Amniotic stem cell (primary cell): Measurements from ENCODE around the gene DPT.

Source experiments
- DNase-seq: peaks from one replicate; lab custom pipeline; 2025; lab: John Stamatoyannopoulos, UW

DPT gene

DNA sequence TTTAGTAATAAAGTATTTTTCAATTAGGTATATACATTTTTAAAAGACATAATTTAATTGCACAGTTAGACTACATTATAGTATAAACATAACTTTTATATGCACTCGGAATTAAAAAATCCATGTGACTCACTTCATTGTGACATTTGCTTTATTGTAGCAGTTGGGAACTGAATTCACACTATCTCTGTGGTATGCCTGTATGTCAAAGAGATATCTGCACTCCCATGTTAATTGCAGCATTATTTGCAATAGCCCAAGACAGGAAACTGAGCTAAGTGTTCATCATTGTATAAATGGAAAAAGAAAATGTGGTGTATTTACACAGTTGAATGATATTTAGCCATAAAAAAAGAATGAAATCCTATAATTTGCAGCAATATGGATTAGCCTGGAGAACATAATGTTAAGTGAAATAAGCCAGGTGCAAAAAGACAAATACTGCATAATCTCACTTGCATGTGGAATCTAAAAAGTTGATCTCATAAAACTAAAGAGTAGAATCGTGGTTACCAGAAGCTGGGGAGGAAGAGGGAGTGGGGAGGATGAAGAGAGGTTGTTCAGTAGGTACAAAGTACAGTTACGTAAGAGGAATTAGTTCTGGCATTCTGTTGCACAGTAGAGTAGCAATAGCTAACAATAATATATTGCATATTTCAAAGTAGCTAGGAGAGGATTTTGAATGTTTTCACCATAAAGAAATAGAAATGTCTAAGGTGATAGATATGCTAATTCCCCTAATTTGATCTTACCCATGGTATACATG, 64.8 kb downstream of the DPT start:
- no peak for DNase-seq

DNA sequence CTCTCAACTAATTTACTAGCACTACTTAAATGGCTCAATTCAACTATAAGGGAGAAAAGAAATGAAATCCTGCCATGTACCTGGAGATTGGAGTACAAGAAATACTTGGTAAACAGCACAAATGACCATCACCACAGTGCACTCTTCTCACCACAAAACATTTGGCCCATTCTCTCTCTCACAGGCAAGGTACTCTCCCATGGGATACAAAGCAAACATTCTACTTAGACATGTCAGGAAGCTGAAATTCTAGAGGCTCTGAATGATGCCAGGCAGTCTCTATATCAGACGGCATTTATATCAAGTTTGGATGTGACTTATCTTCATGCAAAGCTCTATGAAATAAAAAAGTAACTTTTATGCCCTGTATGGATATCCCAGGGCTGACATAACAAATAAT, 72.5 kb downstream of the DPT start:
- no peak for DNase-seq

DNA sequence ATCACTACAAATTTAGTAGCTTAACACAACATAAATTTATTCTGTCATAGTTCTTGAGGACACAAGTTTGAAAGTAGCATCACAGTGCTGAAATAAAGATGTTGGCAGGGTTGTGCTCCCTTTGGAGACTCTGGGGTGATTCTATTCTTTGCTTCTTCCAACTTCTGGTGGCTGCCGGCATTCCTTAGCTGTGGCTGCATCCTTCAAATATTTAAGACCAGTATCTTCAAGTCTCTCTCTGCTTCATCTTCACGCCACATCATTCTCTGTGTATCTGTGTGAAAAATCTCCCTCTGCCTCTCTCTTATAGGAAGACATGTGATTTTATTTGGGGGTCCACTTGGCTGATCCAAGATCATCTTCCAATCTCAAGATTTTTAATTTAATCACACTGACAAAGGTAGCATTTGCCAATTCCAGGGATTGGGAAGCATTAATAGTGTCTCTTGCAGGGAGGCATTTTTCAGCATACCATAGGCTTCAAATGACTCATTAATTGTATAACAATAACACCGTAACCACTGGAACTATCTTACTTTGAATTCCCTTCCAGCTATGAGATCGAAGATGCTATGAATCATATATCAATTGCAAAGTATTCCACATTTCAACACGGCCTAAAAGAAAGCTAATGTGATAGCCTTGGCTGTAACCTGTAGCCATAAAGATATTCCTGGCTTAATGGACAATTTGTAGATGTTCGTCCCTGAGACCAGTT, 74.6 kb downstream of the DPT start:
- DNase-seq, result no peak

DNA sequence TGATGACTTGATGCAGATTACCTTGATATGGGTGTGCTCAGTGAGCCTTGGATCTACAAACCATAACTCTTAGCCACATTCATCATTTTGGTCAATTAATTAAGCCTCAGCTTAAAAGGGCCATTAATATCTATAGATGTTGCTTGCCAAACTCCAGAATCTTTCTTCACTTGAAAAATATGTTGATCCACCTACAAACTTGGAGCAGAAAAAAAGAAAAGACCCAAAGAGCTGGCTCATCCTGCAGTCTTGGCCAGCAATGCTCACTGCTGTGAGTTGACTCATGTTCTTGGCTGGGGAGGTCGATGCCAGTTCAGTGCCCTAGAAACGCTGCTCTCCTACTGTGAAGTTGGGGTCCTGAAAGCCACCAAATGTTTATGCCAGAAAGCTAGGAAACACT, 75.4 kb downstream of the DPT start:
- DNase-seq, result no peak

DNA sequence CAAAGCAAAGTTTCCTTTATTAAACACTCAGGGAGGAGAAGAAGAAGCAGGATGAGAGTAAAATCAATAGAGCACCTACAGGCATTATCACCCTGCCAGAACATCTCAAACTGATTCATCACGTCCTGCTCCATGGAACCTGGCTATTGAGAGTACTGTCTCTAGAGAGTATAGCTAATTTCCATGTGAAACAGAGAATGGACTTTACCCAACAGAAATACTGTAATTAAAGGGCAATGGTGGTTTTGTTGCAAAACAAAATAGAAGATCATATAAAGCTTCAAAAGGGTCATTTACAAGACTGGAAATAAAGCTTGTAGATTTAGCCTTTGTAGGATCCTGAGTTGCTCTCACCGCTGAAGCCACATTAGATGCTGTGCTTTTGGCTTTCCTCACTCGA, 83.3 kb downstream of the DPT start:
- no peak for DNase-seq
